ENCODE results near the gene SH2B2. TPM values are rescaled to one million over a fixed set of nuclear protein-coding genes. Genes with fewer than 3 reads are reported as not detected.

The SH2B2 gene
- 1 to 10 TPM; 2.4 to 3.0 TPM for total RNA-seq
- long read RNA-seq: 0 reads

DNA sequence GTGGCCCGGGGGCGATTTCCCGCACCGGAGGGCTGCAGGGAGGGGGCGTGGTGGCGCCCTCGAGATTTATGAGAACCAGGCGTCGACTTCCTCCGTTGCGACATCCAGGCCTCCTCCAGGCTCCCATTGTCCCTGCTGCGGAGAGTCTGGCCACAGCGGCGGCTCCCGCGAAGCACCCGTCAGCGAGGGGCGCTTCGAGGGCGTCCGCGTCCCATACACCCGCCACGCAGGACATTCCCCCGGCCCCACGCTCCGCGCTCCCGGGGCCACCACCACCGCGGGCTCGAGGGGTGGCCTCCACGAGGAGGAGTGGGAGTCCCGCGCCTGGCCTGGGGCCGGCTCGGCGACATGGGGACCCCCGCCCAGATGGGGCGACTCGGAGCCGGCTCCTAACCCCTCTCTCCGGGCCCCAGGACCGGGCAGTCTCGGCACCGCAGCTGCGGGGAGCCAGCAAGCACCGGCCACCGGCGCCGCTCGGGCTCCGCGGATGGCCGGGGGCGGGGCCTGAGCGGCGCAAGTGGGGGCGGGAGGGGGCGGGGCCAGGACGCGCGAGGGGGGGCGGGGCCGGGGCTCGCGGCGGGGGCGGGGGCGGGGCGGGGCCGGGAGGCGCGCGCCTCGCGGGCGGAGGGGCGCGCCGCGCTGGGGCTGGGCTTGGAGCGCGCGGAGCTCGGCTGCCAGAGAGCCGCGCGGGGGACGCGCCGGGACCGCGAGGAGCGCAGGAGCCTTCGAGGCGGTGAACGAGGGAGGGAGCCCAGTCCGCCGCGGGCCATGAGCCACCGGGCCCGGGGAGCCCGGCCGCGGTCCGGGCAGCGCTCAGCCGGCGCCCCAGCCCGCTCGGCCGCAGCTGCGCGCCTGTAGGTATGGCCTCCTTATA lies at the start of gene SH2B2:
TSS of gene SH2B2 (plus strand) at position 632 of the 874 bp plus-strand sequence. CDS start 13,683 bp downstream, outside the sequence.
- peak; percentile 89 for DNase-seq
- peak; percentile 67 to 75 for ATAC-seq
- intact Hi-C loops (cut with DNase I): no loop called here

DNA sequence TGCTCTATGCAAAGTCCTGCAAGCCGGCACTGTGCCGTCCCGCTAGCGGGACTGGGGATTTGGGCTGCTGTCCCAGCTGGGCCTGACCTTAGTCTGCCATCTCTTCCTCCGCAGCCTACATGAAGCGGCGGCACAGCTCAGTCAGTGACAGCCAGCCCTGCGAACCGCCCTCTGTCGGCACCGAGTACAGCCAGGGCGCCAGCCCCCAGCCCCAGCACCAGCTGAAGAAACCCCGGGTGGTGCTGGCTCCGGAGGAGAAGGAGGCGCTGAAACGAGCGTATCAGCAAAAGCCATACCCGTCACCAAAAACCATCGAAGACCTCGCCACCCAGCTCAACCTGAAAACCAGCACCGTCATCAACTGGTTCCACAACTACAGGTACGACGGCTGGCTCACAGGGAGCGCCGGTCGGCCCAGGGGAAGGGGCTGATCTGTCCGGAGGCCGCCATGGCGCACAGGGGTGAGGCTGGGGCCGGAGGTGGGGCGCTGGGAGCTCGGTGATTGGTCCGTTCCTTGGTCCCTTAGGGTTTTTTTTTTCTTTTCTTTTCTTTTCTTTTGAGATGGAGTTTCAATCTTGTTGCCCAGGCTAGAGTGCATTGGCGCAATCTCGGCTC lies 47.4 kb upstream of the SH2B2 start:
- intact Hi-C loops (cut with DNase I): loop anchor here (10.0 kb wide), 4 partner anchors 55 to 635 kb away; no protein-coding TSS in a partner anchor
- ATAC-seq (no peak), DNase-seq (no peak)

DNA sequence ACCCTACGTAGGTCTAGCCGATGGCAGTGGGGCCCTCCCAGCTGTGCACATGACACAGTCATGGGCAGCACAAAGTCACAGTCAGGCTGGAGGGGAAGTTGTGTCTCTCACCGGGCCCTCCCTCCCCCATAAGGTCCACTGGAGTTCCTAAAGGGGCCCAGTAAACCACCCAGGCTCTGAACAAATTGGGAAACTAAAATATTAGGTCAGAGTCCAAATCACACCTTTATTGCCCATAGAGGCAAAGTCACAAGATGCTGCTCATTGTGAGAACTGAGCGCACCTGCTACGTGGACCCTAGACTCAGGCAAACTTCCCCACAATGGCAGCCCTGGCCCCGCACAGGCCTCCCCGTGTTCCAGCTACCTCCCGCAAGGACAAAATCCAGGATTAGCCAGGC lies 45.2 kb upstream of the SH2B2 start:
- intact Hi-C loops (cut with DNase I): no loop called here
- DNase-seq: no peak
- no peak for ATAC-seq

DNA sequence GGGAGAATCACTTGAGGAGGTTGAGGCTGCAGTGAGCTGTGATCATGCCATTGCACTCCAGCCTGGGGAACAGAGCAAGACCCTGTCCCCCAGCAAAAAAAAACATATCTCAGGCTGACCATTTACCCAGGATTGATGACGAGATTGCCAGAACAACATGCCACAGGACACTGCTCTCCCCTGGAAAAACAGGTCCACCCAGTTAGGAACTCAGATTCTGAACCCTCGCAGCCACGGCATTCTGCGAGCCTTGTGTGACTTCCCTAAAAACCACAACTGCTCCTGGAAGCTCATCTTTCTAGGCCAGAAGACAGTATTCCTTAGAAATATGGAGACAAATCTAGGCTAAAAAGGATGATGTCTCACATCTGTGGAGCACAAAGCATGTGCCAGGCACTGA lies 42.1 kb upstream of the SH2B2 start:
- no peak for ATAC-seq

DNA sequence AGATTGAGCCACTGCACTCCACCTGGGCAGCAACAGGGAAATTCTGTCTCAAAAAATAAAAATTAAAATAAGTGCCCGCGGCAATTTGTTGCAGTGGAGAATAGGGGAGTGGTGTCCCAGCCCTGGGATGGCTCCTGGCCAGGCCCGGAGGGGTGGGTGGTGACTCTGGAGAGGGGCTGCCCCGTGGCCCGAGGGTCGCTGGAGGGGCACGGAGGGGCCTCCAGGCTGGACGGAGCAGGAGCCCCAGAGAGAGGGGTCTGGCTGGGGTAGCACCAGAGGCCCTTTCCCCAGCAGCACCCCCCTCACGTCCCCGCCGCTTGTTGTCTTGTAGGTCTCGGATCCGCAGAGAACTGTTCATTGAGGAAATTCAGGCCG lies 38.6 kb upstream of the SH2B2 start:
- DNase-seq (no peak), ATAC-seq (no peak)
- intact Hi-C loops (cut with DNase I): no loop called here

More for the DNA sequence above, 42.1 kb upstream of the SH2B2 start:
- no peak for DNase-seq
- intact Hi-C loops (cut with DNase I): no loop called here

DNA sequence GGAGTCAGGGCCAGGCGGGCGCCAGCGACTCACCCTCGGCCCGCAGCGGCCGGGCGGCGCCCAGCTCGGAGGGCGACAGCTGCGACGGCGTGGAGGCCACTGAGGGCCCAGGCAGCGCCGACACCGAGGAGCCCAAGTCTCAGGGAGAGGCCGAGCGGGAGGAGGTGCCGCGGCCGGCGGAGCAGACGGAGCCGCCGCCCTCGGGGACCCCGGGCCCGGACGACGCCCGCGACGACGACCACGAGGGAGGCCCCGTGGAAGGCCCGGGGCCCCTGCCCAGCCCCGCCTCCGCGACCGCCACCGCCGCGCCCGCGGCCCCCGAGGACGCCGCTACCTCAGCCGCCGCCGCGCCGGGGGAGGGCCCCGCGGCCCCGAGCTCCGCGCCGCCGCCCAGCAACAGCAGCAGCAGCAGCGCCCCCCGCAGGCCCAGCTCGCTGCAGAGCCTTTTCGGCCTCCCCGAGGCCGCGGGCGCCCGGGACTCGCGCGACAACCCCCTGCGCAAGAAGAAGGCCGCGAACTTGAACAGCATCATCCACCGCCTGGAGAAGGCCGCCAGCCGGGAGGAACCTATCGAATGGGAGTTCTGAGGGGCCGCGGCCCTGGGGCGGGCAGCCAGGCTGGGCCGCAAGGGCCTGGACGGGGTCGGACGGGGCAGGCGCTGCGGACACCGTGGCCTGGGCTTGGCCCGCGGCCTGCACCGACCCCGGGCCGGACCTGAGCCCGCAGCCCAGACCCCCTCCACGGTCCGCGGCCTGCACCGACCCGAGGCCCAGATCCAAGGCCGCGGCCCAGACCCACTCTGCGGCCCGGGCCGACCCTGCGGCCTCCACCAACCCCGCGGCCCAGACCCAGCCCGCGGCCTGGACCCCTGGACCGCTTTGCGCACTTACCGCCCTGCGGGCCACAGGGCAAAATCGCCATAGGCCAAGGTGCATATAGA lies 37.9 kb upstream of the SH2B2 start:
- ATAC-seq (no peak), DNase-seq (no peak)
- intact Hi-C loops (cut with DNase I): no loop called here

DNA sequence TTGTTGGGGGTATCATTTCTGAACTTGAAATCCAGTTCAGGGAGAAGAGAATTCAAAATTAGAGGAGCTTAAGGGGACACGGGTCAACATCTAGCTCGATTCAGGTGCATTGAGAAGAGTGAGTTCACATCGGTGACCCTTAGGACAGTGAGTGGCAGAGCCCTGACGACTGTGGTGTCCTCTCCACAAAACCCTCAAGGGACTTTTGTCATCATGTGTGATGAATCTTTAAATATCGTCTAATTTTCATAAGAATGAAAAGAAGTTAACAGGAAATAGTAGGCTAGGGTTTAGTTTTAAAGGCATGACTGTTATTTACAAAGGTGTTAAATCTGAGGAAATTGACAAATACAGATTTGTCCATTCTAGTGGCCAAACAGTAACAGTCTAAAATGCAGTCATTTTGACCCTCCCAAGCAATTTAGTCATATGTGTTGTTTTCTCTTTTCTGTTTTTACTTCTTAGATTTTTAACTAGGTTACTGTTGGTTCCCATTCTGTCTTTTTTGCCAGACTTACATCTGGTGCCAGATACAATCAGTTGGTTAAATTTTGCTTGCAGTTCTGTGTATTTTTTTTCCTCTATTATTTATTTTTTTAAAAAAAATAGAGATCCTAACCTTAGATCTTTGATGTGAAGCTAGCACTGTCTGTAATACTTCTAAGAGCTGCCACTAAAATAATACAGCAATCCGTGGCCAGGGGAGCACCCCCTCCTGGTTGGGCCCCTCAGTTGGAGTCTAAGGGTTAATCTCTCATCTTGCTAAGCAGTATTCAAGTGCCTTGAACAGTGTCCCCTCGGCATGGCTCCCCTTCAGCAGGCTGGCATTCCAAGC lies 34.9 kb upstream of the SH2B2 start:
- intact Hi-C loops (cut with DNase I): no loop called here
- no peak for DNase-seq
- ATAC-seq: no peak

DNA sequence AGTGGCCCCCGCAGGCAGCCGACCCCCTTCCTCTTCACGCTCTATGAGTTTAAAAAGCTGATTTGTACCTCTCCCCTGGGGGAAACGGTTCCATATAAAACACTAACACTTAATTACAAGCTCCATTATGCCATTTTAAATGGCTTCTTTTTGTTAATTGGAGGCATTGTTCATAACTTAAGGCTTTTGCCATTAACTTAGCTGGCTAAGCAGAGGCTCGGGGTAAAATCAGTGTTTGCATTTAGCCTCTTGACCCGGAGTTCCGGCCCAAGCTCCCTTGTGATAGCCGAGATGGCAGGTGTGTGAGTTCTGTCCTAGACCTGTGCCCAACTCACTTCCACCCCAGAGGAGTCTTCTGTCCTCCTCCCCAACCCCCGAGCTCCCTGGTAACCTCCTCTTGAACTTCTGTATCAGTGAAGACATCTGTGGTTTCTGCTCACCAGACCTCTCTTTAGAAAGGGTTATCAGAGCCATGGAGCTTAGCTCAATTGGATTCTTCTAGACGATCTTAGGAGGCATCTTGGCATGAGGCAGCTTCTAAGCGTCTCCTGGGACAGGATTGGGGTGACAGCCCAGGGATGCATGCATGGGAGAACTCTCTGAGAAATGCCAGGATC lies 34.2 kb upstream of the SH2B2 start:
- intact Hi-C loops (cut with DNase I): no loop called here
- ATAC-seq (peak in 1 of 2 donors; percentile 34), DNase-seq (no peak)

- no peak for DNase-seq
- ATAC-seq: no peak
- intact Hi-C loops (cut with DNase I): no loop called here
These were observed 33.3 kb upstream of the SH2B2 start for GRCh38 chr7:102253066-102253972.

- ATAC-seq: no peak
- no peak for DNase-seq
- intact Hi-C loops (cut with DNase I): no loop called here
These were observed 32.7 kb upstream of the SH2B2 start for GRCh38 chr7:102253973-102254370.

DNA sequence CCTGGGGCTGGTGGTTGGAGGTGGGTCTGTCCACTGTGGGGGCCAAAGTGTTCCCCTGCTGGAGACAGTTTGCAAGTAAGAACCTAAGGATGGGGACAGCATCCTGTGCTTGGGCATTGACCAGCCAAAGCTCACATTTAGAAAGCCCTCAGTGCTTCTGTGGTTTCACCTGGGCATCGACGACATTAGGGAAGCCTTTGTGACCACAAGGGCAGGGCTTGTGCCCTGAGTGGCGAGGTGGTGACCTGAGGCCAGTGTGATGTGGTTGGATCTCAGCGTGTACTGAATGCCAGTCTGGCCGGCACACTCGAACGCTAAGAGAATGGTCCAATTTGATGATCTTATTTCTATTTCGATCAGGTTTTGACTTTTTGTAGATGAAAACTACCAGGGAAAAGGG lies 32.1 kb upstream of the SH2B2 start:
- intact Hi-C loops (cut with DNase I): no loop called here
- DNase-seq: no peak
- ATAC-seq: no peak

DNA sequence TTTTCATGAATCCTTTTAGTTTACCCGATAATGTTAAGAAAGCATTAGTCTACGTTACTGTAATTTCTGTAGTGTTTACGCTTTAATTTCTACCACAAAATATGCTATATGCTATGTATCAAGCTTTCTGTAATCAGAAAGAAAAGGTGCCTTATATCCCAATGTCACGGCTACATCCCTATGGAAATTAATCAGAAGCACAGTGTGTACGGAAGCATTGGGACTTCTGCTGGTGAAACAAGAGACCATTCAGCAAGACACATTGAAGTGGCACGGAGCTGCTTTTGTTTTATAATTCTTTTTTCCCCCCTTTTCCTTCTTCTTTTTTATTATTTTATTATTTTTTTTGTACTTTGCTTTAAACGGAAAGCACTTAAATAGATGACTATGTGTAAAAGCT lies 31.2 kb upstream of the SH2B2 start:
- no peak for ATAC-seq
- no peak for DNase-seq
- intact Hi-C loops (cut with DNase I): no loop called here

- intact Hi-C loops (cut with DNase I): no loop called here
- no peak for DNase-seq
- ATAC-seq: no peak
These were observed 30.8 kb upstream of the SH2B2 start for GRCh38 chr7:102255916-102256315.

DNA sequence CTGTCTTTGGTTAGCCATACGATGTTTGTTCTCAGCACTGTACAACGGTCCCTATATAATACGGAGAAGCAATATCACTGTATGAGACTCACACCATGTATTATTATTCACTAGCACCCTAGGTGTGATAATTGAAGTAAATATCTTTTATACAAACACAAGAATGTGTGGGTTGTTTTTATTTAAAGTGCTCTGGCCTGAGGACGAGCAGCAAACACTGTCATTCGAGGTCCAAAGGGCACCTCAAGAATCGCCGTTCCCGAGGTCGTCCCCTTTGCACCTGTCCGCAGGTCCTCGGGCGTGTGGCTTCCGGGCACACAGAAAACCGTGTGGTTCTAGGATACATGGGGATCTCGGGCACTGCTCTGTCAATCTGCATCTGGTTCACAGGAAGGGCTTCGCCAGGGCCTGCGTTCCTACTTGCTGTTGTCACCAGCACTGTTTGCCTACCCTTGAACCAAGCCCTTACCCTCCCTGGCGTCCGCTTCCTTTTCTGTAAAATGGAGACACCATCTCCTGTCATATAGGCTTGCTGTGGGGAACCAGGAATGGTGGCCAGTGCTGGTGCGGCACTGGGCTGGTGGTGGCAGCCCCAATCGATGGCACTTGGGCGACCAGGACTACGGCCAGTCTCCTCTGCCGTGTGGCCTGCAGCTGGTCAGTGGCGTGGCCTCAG lies 28.5 kb upstream of the SH2B2 start:
- ATAC-seq: no peak
- no peak for DNase-seq
- intact Hi-C loops (cut with DNase I): no loop called here

- DNase-seq (no peak), ATAC-seq (no peak)
- intact Hi-C loops (cut with DNase I): no loop called here
These were observed 27.9 kb upstream of the SH2B2 start for GRCh38 chr7:102258749-102259107.

- DNase-seq (no peak), ATAC-seq (peak; percentile 59 to 66)
- intact Hi-C loops (cut with DNase I): no loop called here
These were observed 25.8 kb upstream of the SH2B2 start for GRCh38 chr7:102260856-102261255.

DNA sequence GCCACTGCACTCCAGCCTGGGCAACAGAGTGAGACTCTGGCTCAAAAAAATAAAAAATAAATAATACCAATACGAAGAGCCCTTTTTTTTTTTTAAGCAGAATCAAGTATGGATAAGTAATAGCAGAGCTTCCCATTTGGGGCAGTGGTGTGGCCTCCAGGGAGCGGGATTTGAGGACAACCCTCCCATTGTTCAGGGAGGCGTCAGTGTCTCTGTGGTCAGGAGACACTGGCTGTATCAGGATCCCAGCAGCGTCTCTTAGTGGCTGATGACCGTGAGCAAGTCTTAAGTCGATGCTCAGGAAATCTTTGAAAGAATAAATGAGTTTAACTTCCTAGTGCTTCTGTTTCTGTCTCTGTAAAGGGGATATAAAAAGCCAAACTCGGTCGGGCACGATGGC lies 25.2 kb upstream of the SH2B2 start:
- DNase-seq (no peak), ATAC-seq (no peak)
- intact Hi-C loops (cut with DNase I): no loop called here

All from left cardiac atrium (tissue), 4 donors.